HepG2 (cell line): ENCODE results near the gene ANKRD18B. TPM values are rescaled to one million over a fixed set of nuclear protein-coding genes. Genes with fewer than 3 reads are reported as not detected.

Experiments used
- ATAC-seq: fragments of 200-7000 bp; cut with Tn5 transposase; 3 replicates; pipeline ENCODE4 v1.9.1; 2020; ENCODE audit warnings: mild to moderate bottlenecking, moderate library complexity
- BruUV-seq: library from RNA; stranded (reverse); fragments of 400-500 nt; replicated peaks from 2 replicates; lab custom pipeline; 2021; lab: Mats Ljungman, UMichigan
- CTCF ChIA-PET: fragments of 300-600 bp; formaldehyde crosslinking; extraction: SDS; loops from one replicate; lab custom pipeline; 2021; ENCODE audit warnings: low total read pairs, inconsistent platforms, low intra/inter-chr PET ratio; lab: Yijun Ruan, JAX
- POLR2A ChIA-PET: fragments of 350-600 bp; sonication (Branson Sonifier 250); formaldehyde crosslinking; loops from one replicate; lab custom pipeline; 2020; ENCODE audit warnings: antibody characterized with exemption, inconsistent platforms; lab: Yijun Ruan, JAX
- DNase-seq: peaks from one replicate; pipeline ENCODE4 v3.0.0-alpha.2; 2015; ENCODE audit warnings: low spot score
- FAIRE-seq: peaks from 3 replicates; lab custom pipeline; 2011; peaks lifted over from hg19 to GRCh38; lab: Jason Lieb, UNC
- H2AFZ ChIP-seq: one replicate; pipeline ENCODE4 v1.6.1; 2011; ENCODE audit warnings: low read length, inconsistent platforms
- H3K27ac ChIP-seq: fragments of 300-600 bp; 3 replicates; pipeline ENCODE4 v1.8.0; 2011; ENCODE audit warnings: mixed run types, mild to moderate bottlenecking, mixed read lengths, low read length, inconsistent platforms; ENCODE audit not compliant: insufficient read depth; ENCODE audit errors: extremely low read length
- H3K27me3 ChIP-seq, 2 experiments: fragments of 200-600 bp in 1 of 2; 2 replicates in 1 of 2; 3 replicates in 1 of 2; pipeline versions ENCODE4 v1.6.0 to v1.8.0; 2011; ENCODE audit warnings: low read length in 2 of 2, mild to moderate bottlenecking in 2 of 2, moderate library complexity in 2 of 2, inconsistent platforms in 1 of 2; ENCODE audit not compliant: insufficient read depth in 2 of 2, control insufficient read depth in 1 of 2
- H3K36me3 ChIP-seq, 2 experiments: fragments of 200-600 bp in 1 of 2; replicated peaks in 1 of 2; 2 replicates in 1 of 2; 3 replicates in 1 of 2; pipeline versions ENCODE4 v1.5.1 to v1.8.0; 2011; ENCODE audit warnings: low read length in 2 of 2, inconsistent platforms in 1 of 2; ENCODE audit not compliant: insufficient read depth in 2 of 2, control insufficient read depth in 1 of 2
- H3K4me1 ChIP-seq: 2 replicates; pipeline ENCODE4 v1.5.1; 2012; ENCODE audit warnings: low read length, inconsistent platforms; ENCODE audit not compliant: insufficient read depth
- H3K4me2 ChIP-seq: 2 replicates; pipeline ENCODE4 v1.6.0; 2011; ENCODE audit warnings: low read depth, low read length, inconsistent platforms
- H3K4me3 ChIP-seq, 3 experiments: fragments of 200-600 bp in 1 of 3; sonication (generic), shearing (Covaris generic) in 1 of 3; replicated peaks in 1 of 3; 2 replicates each; pipeline ENCODE4 v1.5.1; 2011 to 2016; ENCODE audit warnings: low read length in 3 of 3, inconsistent platforms in 2 of 3, low read depth in 2 of 3, mild to moderate bottlenecking in 2 of 3, control low read depth in 1 of 3, mixed read lengths in 1 of 3; ENCODE audit not compliant: insufficient read depth in 1 of 3
- H3K79me2 ChIP-seq: one replicate; pipeline ENCODE4 v1.6.1; 2011; ENCODE audit warnings: low read length, inconsistent platforms; ENCODE audit not compliant: insufficient read depth
- H3K9ac ChIP-seq: 2 replicates; pipeline ENCODE4 v1.6.0; 2011; ENCODE audit warnings: mild to moderate bottlenecking, low read depth, low read length, inconsistent platforms; ENCODE audit not compliant: insufficient read depth
- H3K9me3 ChIP-seq: 2 replicates; pipeline ENCODE4 v1.5.1; 2012; ENCODE audit warnings: mild to moderate bottlenecking, low read length
- H4K20me1 ChIP-seq: 2 replicates; pipeline ENCODE4 v1.6.0; 2011; ENCODE audit warnings: inconsistent platforms, mild to moderate bottlenecking, low read length, moderate library complexity; ENCODE audit not compliant: insufficient read depth
- ARNT ChIP-seq: fragments of 450-650 bp; IDR thresholded peaks from 2 replicates; pipeline ENCODE4 v1.6.1; 2017
- CBX5 ChIP-seq: sonication (generic); formaldehyde crosslinking; IDR thresholded peaks from 2 replicates; pipeline ENCODE4 v1.4.0; 2020; ENCODE audit warnings: missing genetic modification reagents, borderline replicate concordance
- FOXP1 ChIP-seq, 2 experiments: fragments of 450-650 bp in 1 of 2; IDR thresholded peaks; 2 replicates each; pipeline ENCODE4 v1.6.1; 2017 to 2018; ENCODE audit warnings: antibody characterized with exemption in 1 of 2
- HNRNPH1 ChIP-seq: fragments of 200-400 bp; formaldehyde crosslinking; optimal IDR thresholded peaks from 2 replicates; pipeline ENCODE3; 2017; ENCODE audit warnings: mild to moderate bottlenecking, low read depth, low read length
- MATR3 ChIP-seq: sonication (generic); formaldehyde crosslinking; IDR thresholded peaks from 2 replicates; pipeline ENCODE4 v1.4.0; 2020; ENCODE audit warnings: missing genetic modification reagents
- MEIS1 ChIP-seq: sonication (generic); formaldehyde crosslinking; IDR thresholded peaks from 2 replicates; pipeline ENCODE4 v1.9.0; 2021; ENCODE audit warnings: mild to moderate bottlenecking, missing genetic modification reagents, moderate library complexity, borderline replicate concordance
- NR1H2 ChIP-seq: sonication (generic); formaldehyde crosslinking; IDR thresholded peaks from 2 replicates; pipeline ENCODE4 v1.8.1; 2022; ENCODE audit warnings: low read depth, missing genetic modification reagents, borderline replicate concordance
- PHF8 ChIP-seq: sonication (generic); formaldehyde crosslinking; IDR thresholded peaks from 2 replicates; pipeline ENCODE4 v1.5.0; 2020; ENCODE audit warnings: missing genetic modification reagents
- PITX1 ChIP-seq: sonication (generic); formaldehyde crosslinking; IDR thresholded peaks from 2 replicates; pipeline ENCODE4 v1.5.1; 2020; ENCODE audit warnings: mild to moderate bottlenecking, missing genetic modification reagents
- SP2 ChIP-seq: sonication (generic); formaldehyde crosslinking; IDR thresholded peaks from 2 replicates; pipeline ENCODE4 v1.5.1; 2020; ENCODE audit warnings: mild to moderate bottlenecking, missing genetic modification reagents
- YY1 ChIP-seq: IDR thresholded peaks from 2 replicates; pipeline ENCODE4 v1.6.1; 2011; ENCODE audit warnings: low read length, low read depth, moderate library complexity, mild to moderate bottlenecking; ENCODE audit not compliant: insufficient read depth, insufficient replicate concordance
- ZEB1 ChIP-seq: IDR thresholded peaks from 2 replicates; pipeline ENCODE4 v1.6.1; 2012; ENCODE audit warnings: mild to moderate bottlenecking, low read depth, inconsistent platforms; ENCODE audit not compliant: insufficient replicate concordance
- ZFX ChIP-seq: sonication (generic); formaldehyde crosslinking; IDR thresholded peaks from 2 replicates; pipeline ENCODE4 v1.4.0; 2020; ENCODE audit warnings: mild to moderate bottlenecking, low read depth, missing genetic modification reagents, moderate library complexity
- ZNF282 ChIP-seq: fragments of 450-650 bp; IDR thresholded peaks from 2 replicates; pipeline ENCODE4 v1.6.1; 2018; ENCODE audit not compliant: partially characterized antibody
- ZNF335 ChIP-seq: sonication (generic); formaldehyde crosslinking; IDR thresholded peaks from 2 replicates; pipeline ENCODE4 v1.4.0; 2020; ENCODE audit warnings: missing genetic modification reagents
- ZNF672 ChIP-seq: sonication (generic); formaldehyde crosslinking; IDR thresholded peaks from 2 replicates; pipeline ENCODE4 v1.8.1; 2022; ENCODE audit warnings: missing genetic modification reagents
- ZNF781 ChIP-seq: sonication (generic); formaldehyde crosslinking; IDR thresholded peaks from 2 replicates; pipeline ENCODE4 v1.5.1; 2020; ENCODE audit warnings: borderline replicate concordance, mild to moderate bottlenecking, missing genetic modification reagents; ENCODE audit errors: not compliant biosample characterization
- ZNF850 ChIP-seq: sonication (generic); formaldehyde crosslinking; conservative IDR thresholded peaks from 2 replicates; pipeline ENCODE4 v1.9.0; 2021; ENCODE audit warnings: mild to moderate bottlenecking, missing genetic modification reagents
- WGBS: methylation state at CpG from one replicate; pipeline ENCODE4 v1.1.6; 2017; ENCODE audit warnings: low lambda C conversion rate; 5-methylcytosine and 5-hydroxymethylcytosine counted together
- in situ Hi-C: cut with HindIII; loops from 2 replicates; pipeline ENCODE4 v1.10.0; 2017; ENCODE audit warnings: low pct_unique_long_range_greater_than_20kb; ENCODE audit not compliant: extremely low pct_ligation_motif_present
- intact Hi-C: fragments of 100-400 bp; cut with micrococcal nuclease; formaldehyde crosslinking; loops from one replicate; pipeline ENCODE4 v1.10.0; 2022; ENCODE audit not compliant: unreplicated experiment
- polyA plus RNA-seq, 8 experiments: library from polyadenylated mRNA; depleted of rRNA in 3 of 8; stranded (reverse) in 7 of 8; unstranded in 1 of 8; fragments of >200 nt; fragmentation: Illumina TruSeq in 4 of 8; extraction: Trizol in 4 of 8; gene quantifications; 2 replicates each; pipeline versions ENCODE4 v1.2.1 to v1.2.3, GENCODE V29; 2011 to 2016; ENCODE audit warnings: low read depth in 4 of 8, missing spikeins in 1 of 8, mixed read lengths in 1 of 8; ENCODE audit not compliant: insufficient read depth in 1 of 8
- total RNA-seq, 5 experiments: library from RNA; depleted of rRNA; stranded (reverse); fragments of >200 nt; fragmentation: Illumina TruSeq; extraction: Trizol; gene quantifications; 2 replicates each; pipeline ENCODE4 v1.2.3, GENCODE V29; 2016; ENCODE audit warnings: low read depth in 1 of 5
- TF ChIP-seq, protein P1 (sequence below): sonication (generic); formaldehyde crosslinking; IDR thresholded peaks from 2 replicates; pipeline ENCODE4 v1.4.0; 2020; ENCODE audit warnings: mild to moderate bottlenecking, missing genetic modification reagents
- TF ChIP-seq, protein P2 (sequence below): sonication (generic); formaldehyde crosslinking; IDR thresholded peaks from 2 replicates; pipeline ENCODE4 v1.8.0; 2022; ENCODE audit warnings: mild to moderate bottlenecking, missing genetic modification reagents

The ANKRD18B gene
- total and polyA plus RNA-seq, 2 of the 13 experiments (the other 11 are each of a cell fraction or from before 2014, with no cell fraction given): 0.57 to 1.4 TPM

DNA sequence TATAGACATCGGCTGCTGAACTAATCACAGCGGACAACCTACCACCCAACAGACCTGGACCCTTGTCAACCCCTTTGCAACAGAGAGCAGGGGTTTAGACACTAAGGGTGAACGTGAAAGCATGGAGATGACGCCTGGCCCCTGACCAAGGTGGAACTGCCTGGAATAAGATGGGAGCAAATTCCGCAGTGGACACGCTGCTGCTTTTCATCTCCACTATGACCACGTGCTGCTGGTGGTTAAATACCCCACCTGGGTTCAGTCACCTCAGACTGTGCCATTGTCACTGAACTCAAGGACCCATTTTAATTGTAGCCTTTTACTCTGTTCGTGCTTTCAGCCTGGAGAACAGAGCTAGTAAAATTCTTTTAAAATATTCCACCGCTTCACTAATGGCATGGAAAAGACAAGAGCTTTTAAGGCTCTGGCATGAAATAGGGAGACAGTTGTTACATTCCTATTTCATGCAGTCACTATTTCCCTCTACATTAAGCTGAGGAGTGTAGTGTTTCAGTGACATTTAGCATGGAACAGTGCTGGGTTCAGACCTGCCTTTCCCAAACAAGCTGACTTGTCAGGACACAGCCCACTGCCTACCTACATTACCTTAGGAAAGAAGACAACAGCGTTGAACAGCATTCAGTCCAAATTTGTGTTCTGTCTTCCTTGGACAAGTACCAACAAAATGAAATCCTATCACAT, 96.8 kb downstream of the ANKRD18B start:
- no peak for TF ChIP-seq NR1H2 (CRISPR knock-in tag)
- TF ChIP-seq, protein P1, sequence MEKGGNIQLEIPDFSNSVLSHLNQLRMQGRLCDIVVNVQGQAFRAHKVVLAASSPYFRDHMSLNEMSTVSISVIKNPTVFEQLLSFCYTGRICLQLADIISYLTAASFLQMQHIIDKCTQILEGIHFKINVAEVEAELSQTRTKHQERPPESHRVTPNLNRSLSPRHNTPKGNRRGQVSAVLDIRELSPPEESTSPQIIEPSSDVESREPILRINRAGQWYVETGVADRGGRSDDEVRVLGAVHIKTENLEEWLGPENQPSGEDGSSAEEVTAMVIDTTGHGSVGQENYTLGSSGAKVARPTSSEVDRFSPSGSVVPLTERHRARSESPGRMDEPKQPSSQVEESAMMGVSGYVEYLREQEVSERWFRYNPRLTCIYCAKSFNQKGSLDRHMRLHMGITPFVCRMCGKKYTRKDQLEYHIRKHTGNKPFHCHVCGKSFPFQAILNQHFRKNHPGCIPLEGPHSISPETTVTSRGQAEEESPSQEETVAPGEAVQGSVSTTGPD (CRISPR knock-in tag): no peak
- no peak for TF ChIP-seq ARNT
- no peak for TF ChIP-seq YY1
- no peak for TF ChIP-seq ZNF672 (CRISPR knock-in tag)
- no peak for TF ChIP-seq HNRNPH1
- TF ChIP-seq SP2 (CRISPR knock-in tag): no peak
- TF ChIP-seq MATR3 (CRISPR knock-in tag): no peak
- no peak for TF ChIP-seq ZNF282
- no peak for TF ChIP-seq ZEB1
- TF ChIP-seq ZNF781 (CRISPR knock-in tag): no peak
- TF ChIP-seq ZFX: no peak
- TF ChIP-seq, protein P2, sequence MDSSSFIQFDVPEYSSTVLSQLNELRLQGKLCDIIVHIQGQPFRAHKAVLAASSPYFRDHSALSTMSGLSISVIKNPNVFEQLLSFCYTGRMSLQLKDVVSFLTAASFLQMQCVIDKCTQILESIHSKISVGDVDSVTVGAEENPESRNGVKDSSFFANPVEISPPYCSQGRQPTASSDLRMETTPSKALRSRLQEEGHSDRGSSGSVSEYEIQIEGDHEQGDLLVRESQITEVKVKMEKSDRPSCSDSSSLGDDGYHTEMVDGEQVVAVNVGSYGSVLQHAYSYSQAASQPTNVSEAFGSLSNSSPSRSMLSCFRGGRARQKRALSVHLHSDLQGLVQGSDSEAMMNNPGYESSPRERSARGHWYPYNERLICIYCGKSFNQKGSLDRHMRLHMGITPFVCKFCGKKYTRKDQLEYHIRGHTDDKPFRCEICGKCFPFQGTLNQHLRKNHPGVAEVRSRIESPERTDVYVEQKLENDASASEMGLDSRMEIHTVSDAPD (CRISPR knock-in tag): no peak
- TF ChIP-seq ZNF335: no peak
- no peak for TF ChIP-seq ZNF850
- no peak for TF ChIP-seq FOXP1 (IDR thresholded peaks at IDR 0.05)
- TF ChIP-seq FOXP1 (CRISPR knock-in tag; IDR thresholded peaks at IDR 0.05): no peak
- no peak for TF ChIP-seq MEIS1 (CRISPR knock-in tag)
- TF ChIP-seq CBX5 (CRISPR knock-in tag): no peak
- no peak for TF ChIP-seq PHF8
- no peak for TF ChIP-seq PITX1 (CRISPR knock-in tag)
- H3K4me2 ChIP-seq: no peak overlapping the region
- no peak overlapping the region for H3K9ac ChIP-seq
- no TSS peak for BruUV-seq
- H3K9me3 ChIP-seq: no peaks in the 10 kb centered on the region
- intact Hi-C loops (no loop called here), in situ Hi-C loops (loop anchor here (10.0 kb wide), 1 partner anchor 104 kb away; no protein-coding TSS in a partner anchor)
- WGBS: 34% methylated on average over 10 of the region's 10 CpGs
- FAIRE-seq (no peak), DNase-seq (no peak), ATAC-seq (no peak)
- no peak overlapping the region for H3K27ac ChIP-seq
- H4K20me1 ChIP-seq: no peaks in the 10 kb centered on the region
- no peaks in the 10 kb centered on the region for H3K79me2 ChIP-seq
- H3K27me3 ChIP-seq: no peaks in the 10 kb centered on the region
- H3K4me3 ChIP-seq: no peak overlapping the region
- CTCF ChIA-PET: interaction anchor here (8.5 kb wide), 1 partner anchor 100 kb away, joined by 163 read pairs; no protein-coding TSS in a partner anchor
- H3K4me1 ChIP-seq: no peaks in the 10 kb centered on the region
- POLR2A ChIA-PET: no interaction called here
- no peaks in the 10 kb centered on the region for H3K36me3 ChIP-seq
- H2AFZ ChIP-seq: no peak overlapping the region
